B cell (primary cell): Measurements from ENCODE around the gene KDM7A. TPM values are rescaled to one million over a fixed set of nuclear protein-coding genes. Genes with fewer than 3 reads are reported as not detected.

Source experiments
- ATAC-seq: fragments of 200-7000 bp; cut with Tn5 transposase; one replicate; pipeline ENCODE4 v1.10.0; 2021; ENCODE audit warnings: low read depth, mild to moderate bottlenecking, moderate number of reproducible peaks, moderate library complexity
- CTCF ChIA-PET: fragments of 350-600 bp; sonication (Branson Sonifier 250); formaldehyde crosslinking; loops from one replicate; lab custom pipeline; 2021; ENCODE audit warnings: antibody characterized with exemption, inconsistent platforms; lab: Charles Lee
- POLR2A ChIA-PET: fragments of 350-600 bp; sonication (Branson Sonifier 250); formaldehyde crosslinking; loops from one replicate; lab custom pipeline; 2021; ENCODE audit warnings: antibody characterized with exemption; lab: Charles Lee
- DNase-seq: peaks from one replicate; pipeline ENCODE4 v3.0.0; 2013
- H2AFZ ChIP-seq: 2 replicates; pipeline ENCODE4 v1.6.1; 2012; ENCODE audit warnings: mild to moderate bottlenecking, low read depth, low read length; ENCODE audit not compliant: insufficient read depth, poor library complexity, severe bottlenecking
- H3K27ac ChIP-seq, 2 donors: 1 replicate in 1 of 2; 2 replicates in 1 of 2; pipeline ENCODE4 v1.5.1; 2012 to 2013; ENCODE audit warnings: low read length in 2 of 2, mild to moderate bottlenecking in 2 of 2, moderate library complexity in 1 of 2
- H3K27me3 ChIP-seq, 4 experiments: fragments of 200-600 bp in 1 of 4; sonication (generic) in 1 of 4; replicated peaks in 1 of 4; 1 replicate in 2 of 4; 2 replicates in 2 of 4; pipeline versions ENCODE4 v1.6.1 to v1.7.0; 2013 to 2016; ENCODE audit warnings: low read length in 3 of 4, mild to moderate bottlenecking in 2 of 4, mixed read lengths in 1 of 4, moderate library complexity in 1 of 4; ENCODE audit not compliant: insufficient read depth in 4 of 4, control insufficient read depth in 3 of 4; ENCODE audit errors: control extremely low read depth in 1 of 4
- H3K36me3 ChIP-seq, 2 experiments: replicated peaks in 1 of 2; 1 replicate in 1 of 2; 2 replicates in 1 of 2; pipeline versions ENCODE4 v1.6.1 to v1.7.1; 2013; ENCODE audit warnings: low read length in 1 of 2; ENCODE audit not compliant: insufficient read depth in 2 of 2, control insufficient read depth in 1 of 2; ENCODE audit errors: control extremely low read depth in 1 of 2, extremely low read depth in 1 of 2
- H3K4me1 ChIP-seq, 2 donors: fragments of 200-600 bp in 1 of 2; sonication (generic) in 1 of 2; 1 replicate in 1 of 2; 2 replicates in 1 of 2; pipeline versions ENCODE4 v1.5.1 to v1.6.1; 2013 to 2017; ENCODE audit warnings: low read length in 2 of 2; ENCODE audit not compliant: control insufficient read depth in 2 of 2, insufficient read depth in 2 of 2
- H3K4me2 ChIP-seq: replicated peaks from 2 replicates; pipeline ENCODE3; 2012; ENCODE audit warnings: mild to moderate bottlenecking, low read depth, low read length; ENCODE audit not compliant: poor library complexity, severe bottlenecking
- H3K4me3 ChIP-seq, 5 experiments: fragments of 200-600 bp in 1 of 5; sonication (generic) in 1 of 5; 1 replicate in 3 of 5; 2 replicates in 2 of 5; pipeline versions ENCODE4 v1.5.1 to v1.7.0; 2011 to 2016; ENCODE audit warnings: low read length in 4 of 5, mild to moderate bottlenecking in 4 of 5, low read depth in 2 of 5, control low read depth in 1 of 5, moderate library complexity in 1 of 5; ENCODE audit not compliant: insufficient read depth in 1 of 5; ENCODE audit errors: control extremely low read depth in 1 of 5, extremely low read depth in 1 of 5
- H3K79me2 ChIP-seq: fragments of 200-600 bp; sonication (generic); one replicate; pipeline ENCODE4 v1.6.0; 2016; ENCODE audit warnings: low read length; ENCODE audit not compliant: control insufficient read depth, insufficient read depth
- H3K9ac ChIP-seq: fragments of 200-600 bp; sonication (generic); 2 replicates; pipeline ENCODE4 v1.6.1; 2017; ENCODE audit warnings: mild to moderate bottlenecking, low read length, moderate library complexity
- H3K9me3 ChIP-seq, 3 donors: one replicate each; pipeline versions ENCODE4 v1.6.1 to v1.7.1; 2013; ENCODE audit warnings: low read length in 2 of 3; ENCODE audit not compliant: control insufficient read depth in 2 of 3, insufficient read depth in 1 of 3; ENCODE audit errors: control extremely low read depth in 1 of 3
- H4K20me1 ChIP-seq: 2 replicates; pipeline ENCODE4 v1.6.0; 2012; ENCODE audit warnings: mild to moderate bottlenecking, low read length; ENCODE audit not compliant: insufficient read depth, control insufficient read depth, poor library complexity, severe bottlenecking
- H3K27ac Mint-ChIP-seq: one replicate; pipeline ENCODE4 v1.8.0; 2021; ENCODE audit warnings: mixed read lengths
- H3K27me3 Mint-ChIP-seq: one replicate; pipeline ENCODE4 v1.8.0; 2021; ENCODE audit warnings: mixed read lengths
- H3K4me1 Mint-ChIP-seq: one replicate; pipeline ENCODE4 v1.8.0; 2021; ENCODE audit warnings: mixed read lengths
- H3K4me3 Mint-ChIP-seq: one replicate; pipeline ENCODE4 v1.8.0; 2021; ENCODE audit warnings: mixed read lengths
- H3K9me3 Mint-ChIP-seq: one replicate; pipeline ENCODE4 v1.8.0; 2022; ENCODE audit warnings: mixed read lengths; ENCODE audit not compliant: insufficient read depth
- CTCF ChIP-seq: fragments of 200-600 bp; IDR thresholded peaks from one replicate; pipeline ENCODE4 v1.8.0; 2022; ENCODE audit warnings: antibody characterized with exemption, mild to moderate bottlenecking
- EZH2 ChIP-seq: IDR thresholded peaks from 2 replicates; pipeline ENCODE4 v1.6.1; 2012; ENCODE audit warnings: borderline replicate concordance, low read depth, mild to moderate bottlenecking, moderate library complexity, low read length; ENCODE audit not compliant: insufficient read depth, poor library complexity, severe bottlenecking
- WGBS: methylation state at CpG from one replicate; pipeline ENCODE4 v1.1.5; 2013; ENCODE audit warnings: missing lambda C conversion rate; ENCODE audit not compliant: insufficient coverage; 5-methylcytosine and 5-hydroxymethylcytosine counted together
- intact Hi-C: fragments of 100-400 bp; cut with micrococcal nuclease; formaldehyde crosslinking; loops from one replicate; pipeline ENCODE4 v1.10.0; 2022
- polyA plus RNA-seq: library from polyadenylated mRNA; depleted of rRNA; stranded (reverse); fragments of >200 nt; gene quantifications from 2 replicates; pipeline ENCODE4 v1.2.3, GENCODE V29; 2012
- total RNA-seq, 2 donors: library from RNA; stranded (reverse); fragments of 120-200 nt in 1 of 2; gene quantifications; 1 replicate in 1 of 2; 2 replicates in 1 of 2; pipeline versions ENCODE4 v1.2.3 to v1.2.4, GENCODE V29; 2013 to 2022

KDM7A gene
- total and polyA plus RNA-seq, 2 donors (not counting 1 experiment from before 2014, with no cell fraction given), result 16.1 to 50.8 TPM

- H3K4me1 ChIP-seq, result no peaks in the 10 kb centered on the region
- no peak overlapping the region for H3K27ac ChIP-seq
- no peak overlapping the region for H3K4me2 ChIP-seq
- Mint-ChIP-seq H3K9me3 (peaks cover 4% of the 10 kb centered on the region), H3K4me3 (no peak overlapping the region), H3K4me1 (peaks cover 4% of the 10 kb centered on the region), H3K27me3 (peaks cover 4% of the 10 kb centered on the region), H3K27ac (no peak overlapping the region)
- H3K4me3 ChIP-seq, result no peak overlapping the region
- H3K9ac ChIP-seq, result no peak overlapping the region
- CTCF ChIA-PET, result interaction anchor here (0.9 kb wide), 1 partner anchor 111 kb away, joined by 3 read pairs; no protein-coding TSS in a partner anchor
- ATAC-seq (no peak), DNase-seq (no peak)
- no peaks in the 10 kb centered on the region for H3K27me3 ChIP-seq
- H4K20me1 ChIP-seq, result no peaks in the 10 kb centered on the region
- intact Hi-C loops, result no loop called here
- H3K36me3 ChIP-seq, result no peaks in the 10 kb centered on the region
- TF ChIP-seq EZH2 (no peak), CTCF (no peak)
- H2AFZ ChIP-seq, result no peak overlapping the region
- peaks cover 0 to 10% (median 0%) of the 10 kb centered on the region in 3 donors for H3K9me3 ChIP-seq
- POLR2A ChIA-PET, result interaction anchor here (1.7 kb wide), 1 partner anchor 18 kb away, joined by 9 read pairs; no protein-coding TSS in a partner anchor
- H3K79me2 ChIP-seq, result no peaks in the 10 kb centered on the region
These were observed 15.8 kb upstream of the KDM7A start for GRCh38 chr7:140192620-140193019.

DNA sequence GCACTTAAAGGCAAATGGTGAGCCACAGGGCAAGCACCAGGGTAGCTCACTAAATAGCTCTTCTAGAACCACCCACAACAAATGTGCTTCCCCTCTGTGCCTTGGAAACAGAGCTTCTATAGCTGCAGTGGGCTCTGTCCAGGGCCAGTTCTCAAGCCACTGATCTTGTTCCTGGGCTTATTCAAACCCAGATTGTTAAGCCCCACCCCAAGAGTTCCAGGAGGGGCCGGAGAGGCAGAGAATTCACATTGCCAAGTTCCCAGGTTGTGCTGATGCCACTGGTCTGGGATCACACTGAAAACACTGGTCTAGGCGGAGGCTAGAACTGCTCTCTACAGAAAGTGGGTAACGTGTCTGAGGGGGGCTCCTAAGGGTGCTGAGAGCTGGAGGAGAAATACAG is 15.4 kb upstream of the KDM7A start:
- no peak overlapping the region for H3K27ac Mint-ChIP-seq
- no peaks in the 10 kb centered on the region for H3K4me1 ChIP-seq
- 100% methylated on average over 2 of the region's 3 CpGs for WGBS
- ChIA-PET CTCF (interaction anchor here (0.9 kb wide), 1 partner anchor 112 kb away, joined by 3 read pairs; no protein-coding TSS in a partner anchor), POLR2A (interaction anchor here (1.7 to 1.8 kb wide), 2 partner anchors 15 to 18 kb away, joined by 5 to 9 read pairs; partner anchors contain the start of gene KDM7A)
- H3K27me3 ChIP-seq, result no peaks in the 10 kb centered on the region
- H3K4me2 ChIP-seq, result no peak overlapping the region
- ATAC-seq (no peak), DNase-seq (no peak)
- H2AFZ ChIP-seq, result no peak overlapping the region
- no peak for TF ChIP-seq EZH2
- no peak for TF ChIP-seq CTCF
- H3K79me2 ChIP-seq, result no peaks in the 10 kb centered on the region
- H3K4me3 ChIP-seq, result no peak overlapping the region
- no peak overlapping the region for H3K27ac ChIP-seq
- no peaks in the 10 kb centered on the region for H4K20me1 ChIP-seq
- H3K9me3 ChIP-seq, result peaks cover 0 to 10% (median 0%) of the 10 kb centered on the region in 3 donors
- intact Hi-C loops, result no loop called here
- H3K36me3 ChIP-seq, result no peaks in the 10 kb centered on the region
- no peak overlapping the region for H3K4me3 Mint-ChIP-seq
- peaks cover 4% of the 10 kb centered on the region for H3K27me3 Mint-ChIP-seq
- H3K9me3 Mint-ChIP-seq, result peaks cover 4% of the 10 kb centered on the region
- peaks cover 4% of the 10 kb centered on the region for H3K4me1 Mint-ChIP-seq
- H3K9ac ChIP-seq, result no peak overlapping the region
